Activated T-helper 1 cell treated with anti-CD3 and anti-CD28 coated beads, Interleukin-12 subunit alpha, Interleukin-12 subunit beta, Interleukin-2, Interleukin-4 antibody, amounts not matched to agents 30 ng/mL and 10 ng/mL and 1 ng/mL, durations not matched to agents 14 hours and 24 hours and 36 hours (primary cell): ENCODE measurements around the gene MAFF. TPM values are rescaled to one million over a fixed set of nuclear protein-coding genes. Genes with fewer than 3 reads are reported as not detected.
"Not testable (repeated sequence)": the region's sequence is repeated elsewhere in the genome, so short reads cannot be mapped to it uniquely, and the experiment has no call there.

ENCODE experiments used
- DNase-seq: peaks from one replicate; pipeline ENCODE4 v3.0.0; 2021; ENCODE audit warnings: low spot score
- H3K27ac Mint-ChIP-seq: one replicate; pipeline ENCODE4 v1.8.0; 2021; ENCODE audit warnings: mild to moderate bottlenecking, mixed read lengths
- H3K27me3 Mint-ChIP-seq: one replicate; pipeline ENCODE4 v1.8.0; 2022; ENCODE audit warnings: mild to moderate bottlenecking, moderate library complexity, mixed read lengths; ENCODE audit not compliant: insufficient read depth
- H3K36me3 Mint-ChIP-seq: one replicate; pipeline ENCODE4 v1.8.0; 2021; ENCODE audit warnings: low read depth, mixed read lengths
- H3K4me1 Mint-ChIP-seq: one replicate; pipeline ENCODE4 v1.8.0; 2021; ENCODE audit warnings: low read depth, mixed read lengths
- H3K4me3 Mint-ChIP-seq: one replicate; pipeline ENCODE4 v1.8.0; 2021; ENCODE audit warnings: mild to moderate bottlenecking, moderate library complexity, mixed read lengths
- H3K9me3 Mint-ChIP-seq: one replicate; pipeline ENCODE4 v1.8.0; 2021; ENCODE audit warnings: mixed read lengths
- intact Hi-C: fragments of 100-400 bp; cut with micrococcal nuclease; formaldehyde crosslinking; loops from one replicate; pipeline ENCODE4 v1.15.1; 2024
- total RNA-seq: library from RNA; stranded (reverse); gene quantifications from 2 replicates; pipeline ENCODE4 v1.2.3, GENCODE V29; 2022

MAFF gene
- total RNA-seq, 1 donor from 2014 or later: 12.5 TPM

DNA sequence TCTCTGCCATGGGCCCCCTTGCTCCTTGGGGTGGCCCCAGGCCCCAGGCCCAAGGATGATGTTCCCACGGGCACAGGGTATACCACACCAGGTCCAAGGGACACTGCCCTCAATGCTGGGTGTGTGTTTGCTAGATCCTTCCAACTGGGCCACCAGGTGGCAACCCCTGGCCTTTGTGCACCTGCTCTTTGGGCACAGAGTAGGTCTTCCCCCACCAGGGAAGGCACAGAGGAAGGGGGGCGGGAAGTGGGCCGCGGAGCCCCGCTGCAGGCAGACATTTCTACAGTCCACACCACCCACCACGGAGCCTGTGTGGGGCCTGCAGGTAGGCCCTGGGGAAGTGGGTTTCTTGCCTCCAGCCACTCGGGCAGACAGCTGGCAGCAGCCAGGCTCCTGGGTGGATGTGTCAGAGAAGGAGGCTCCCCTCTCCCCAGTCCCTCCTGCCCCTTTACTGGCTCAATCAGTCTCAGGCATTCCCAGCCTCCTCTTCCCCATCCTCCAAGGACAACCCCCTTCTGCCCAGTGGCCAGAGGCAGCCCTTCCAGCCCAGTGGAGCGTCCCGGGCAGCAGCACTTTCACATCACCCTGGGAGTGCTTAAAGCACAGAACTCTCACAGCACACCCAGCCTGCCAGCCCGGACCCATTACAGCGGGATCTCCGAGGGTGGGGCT is 21.6 kb downstream of the MAFF start:
- H3K9me3 Mint-ChIP-seq: no peaks in the 10 kb centered on the region
- H3K4me1 Mint-ChIP-seq: peaks cover 10% of the 10 kb centered on the region
- no peak overlapping the region for H3K27ac Mint-ChIP-seq

GRCh38 chr22:38226853-38227649 is 25.3 kb downstream of the MAFF start:
- Mint-ChIP-seq H3K27ac (peak overlapping the region; percentile 58), H3K27me3 (no peaks in the 10 kb centered on the region), H3K9me3 (no peaks in the 10 kb centered on the region), H3K4me1 (peaks cover 7% of the 10 kb centered on the region), H3K36me3 (peaks cover 14% of the 10 kb centered on the region), H3K4me3 (no peak overlapping the region)
- intact Hi-C loops: no loop called here
- no peak for DNase-seq

More for the DNA sequence above, 21.6 kb downstream of the MAFF start:
- no peak overlapping the region for H3K4me3 Mint-ChIP-seq
- H3K27me3 Mint-ChIP-seq: no peaks in the 10 kb centered on the region
- no peak for DNase-seq
- intact Hi-C loops: no loop called here
- H3K36me3 Mint-ChIP-seq: peaks cover 4% of the 10 kb centered on the region

GRCh38 chr22:38228326-38228872 is 26.6 kb downstream of the MAFF start:
- peaks cover 7% of the 10 kb centered on the region for H3K4me1 Mint-ChIP-seq
- no peak overlapping the region for H3K4me3 Mint-ChIP-seq
- H3K36me3 Mint-ChIP-seq: peaks cover 14% of the 10 kb centered on the region
- DNase-seq: no peak
- intact Hi-C loops: no loop called here
- H3K27ac Mint-ChIP-seq: no peak overlapping the region
- H3K27me3 Mint-ChIP-seq: no peaks in the 10 kb centered on the region
- no peaks in the 10 kb centered on the region for H3K9me3 Mint-ChIP-seq

GRCh38 chr22:38228873-38229740 is 27.3 kb downstream of the MAFF start:
- Mint-ChIP-seq H3K9me3 (no peaks in the 10 kb centered on the region), H3K4me3 (no peak overlapping the region), H3K4me1 (peaks cover 7% of the 10 kb centered on the region), H3K27me3 (no peaks in the 10 kb centered on the region), H3K27ac (no peak overlapping the region), H3K36me3 (peaks cover 14% of the 10 kb centered on the region)
- intact Hi-C loops: no loop called here
- DNase-seq: no peak

GRCh38 chr22:38230108-38230825 is 28.5 kb downstream of the MAFF start:
- Mint-ChIP-seq H3K4me3 (no peak overlapping the region), H3K36me3 (peaks cover 14% of the 10 kb centered on the region), H3K27ac (no peak overlapping the region), H3K4me1 (peaks cover 7% of the 10 kb centered on the region), H3K9me3 (no peaks in the 10 kb centered on the region), H3K27me3 (no peaks in the 10 kb centered on the region)
- no peak for DNase-seq
- intact Hi-C loops: no loop called here

- Mint-ChIP-seq H3K4me1 (peaks cover 7% of the 10 kb centered on the region), H3K4me3 (no peak overlapping the region), H3K27me3 (no peaks in the 10 kb centered on the region), H3K36me3 (peaks cover 16% of the 10 kb centered on the region), H3K27ac (no peak overlapping the region), H3K9me3 (no peaks in the 10 kb centered on the region)
- intact Hi-C loops: no loop called here
- no peak for DNase-seq
Observed at GRCh38 chr22:38230916-38231315, 29.1 kb downstream of the MAFF start.

GRCh38 chr22:38232196-38232595 is 30.4 kb downstream of the MAFF start:
- Mint-ChIP-seq H3K36me3 (peaks cover 19% of the 10 kb centered on the region), H3K4me3 (no peak overlapping the region), H3K27me3 (no peaks in the 10 kb centered on the region), H3K27ac (no peak overlapping the region), H3K9me3 (no peaks in the 10 kb centered on the region), H3K4me1 (peaks cover 7% of the 10 kb centered on the region)
- intact Hi-C loops: no loop called here
- DNase-seq: no peak

- intact Hi-C loops: no loop called here
- Mint-ChIP-seq H3K4me3 (no peak overlapping the region), H3K4me1 (peaks cover 7% of the 10 kb centered on the region), H3K27ac (no peak overlapping the region), H3K27me3 (no peaks in the 10 kb centered on the region), H3K36me3 (peaks cover 19% of the 10 kb centered on the region), H3K9me3 (no peaks in the 10 kb centered on the region)
- DNase-seq: no peak
Observed at GRCh38 chr22:38233427-38233826, 31.6 kb downstream of the MAFF start.

- intact Hi-C loops, H3K4me3 Mint-ChIP-seq, H3K27ac Mint-ChIP-seq, H3K27me3 Mint-ChIP-seq, H3K4me1 Mint-ChIP-seq, DNase-seq, H3K9me3 Mint-ChIP-seq: not testable (repeated sequence)
- H3K36me3 Mint-ChIP-seq: peaks cover 17% of the 10 kb centered on the region
Observed at GRCh38 chr22:38233856-38234255, 32.1 kb downstream of the MAFF start.

DNA sequence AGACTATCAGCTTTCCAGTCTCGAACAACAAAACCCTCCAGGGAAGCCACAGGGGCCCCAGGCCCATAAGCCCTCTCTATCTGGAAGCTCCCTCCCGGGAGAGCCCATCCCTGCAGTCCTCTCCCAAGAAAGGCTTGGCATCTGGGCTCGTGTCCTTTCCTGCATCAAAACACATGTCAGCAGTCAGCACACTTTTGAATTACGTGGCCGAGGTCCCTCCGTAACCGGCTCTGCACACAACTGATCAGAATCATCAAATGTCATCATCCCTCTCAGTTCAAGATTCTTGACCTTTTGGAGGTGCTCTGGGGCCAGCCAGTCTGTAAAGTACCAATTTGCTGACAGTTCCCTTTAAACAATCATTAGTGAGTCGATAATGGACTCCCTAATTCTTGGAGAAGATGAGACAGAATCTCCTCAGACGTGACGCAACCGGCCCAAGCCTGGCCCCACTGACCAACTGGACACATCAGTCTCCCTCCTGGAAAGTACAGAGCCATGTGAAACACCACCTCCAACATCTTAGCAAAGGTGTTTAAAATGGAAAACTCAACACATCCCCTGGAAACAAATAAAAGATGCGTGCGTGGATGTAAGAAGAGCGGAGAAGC is 33.6 kb downstream of the MAFF start:
- H3K4me1 Mint-ChIP-seq: peaks cover 7% of the 10 kb centered on the region
- no peaks in the 10 kb centered on the region for H3K27me3 Mint-ChIP-seq
- DNase-seq: no peak
- H3K27ac Mint-ChIP-seq: no peak overlapping the region
- H3K4me3 Mint-ChIP-seq: no peak overlapping the region
- peaks cover 16% of the 10 kb centered on the region for H3K36me3 Mint-ChIP-seq
- H3K9me3 Mint-ChIP-seq: no peaks in the 10 kb centered on the region
- intact Hi-C loops: no loop called here

DNA sequence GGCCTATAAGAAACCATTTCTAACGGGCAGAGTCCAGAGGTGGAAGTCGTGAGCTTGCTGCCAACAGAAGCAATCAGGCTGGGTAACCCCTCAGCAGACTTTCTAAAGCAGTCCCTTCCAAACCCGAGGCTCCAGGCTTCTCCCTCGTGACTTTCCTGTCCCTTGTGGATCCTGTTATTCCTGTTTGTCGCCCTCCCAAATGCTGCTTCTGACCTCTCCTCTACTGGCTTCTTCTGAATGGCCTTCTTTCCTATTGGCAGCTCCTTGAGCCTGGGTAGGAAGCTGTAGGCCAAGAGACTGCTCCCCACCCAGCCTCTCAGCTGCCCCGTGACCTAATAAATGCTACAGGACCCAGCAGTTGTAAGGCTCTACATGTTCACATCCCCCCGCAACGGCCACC is 35.0 kb downstream of the MAFF start:
- intact Hi-C loops: no loop called here
- Mint-ChIP-seq H3K4me1 (no peaks in the 10 kb centered on the region), H3K27me3 (no peaks in the 10 kb centered on the region)

GRCh38 chr22:38238519-38239071 is 36.8 kb downstream of the MAFF start:
- Mint-ChIP-seq H3K27ac (no peak overlapping the region), H3K4me1 (no peaks in the 10 kb centered on the region), H3K9me3 (no peaks in the 10 kb centered on the region), H3K36me3 (peaks cover 13% of the 10 kb centered on the region), H3K27me3 (no peaks in the 10 kb centered on the region), H3K4me3 (no peak overlapping the region)
- intact Hi-C loops: no loop called here
- no peak for DNase-seq

More for the DNA sequence above, 35.0 kb downstream of the MAFF start:
- DNase-seq: no peak
- H3K36me3 Mint-ChIP-seq: peaks cover 11% of the 10 kb centered on the region
- no peak overlapping the region for H3K27ac Mint-ChIP-seq
- no peaks in the 10 kb centered on the region for H3K9me3 Mint-ChIP-seq
- no peak overlapping the region for H3K4me3 Mint-ChIP-seq
